Upper lobe of left lung (tissue), 4 donors: ENCODE results near the gene KMT2B.

Experiments used
- CTCF ChIP-seq, 6 experiments: fragments of 450-650 bp in 4 of 6; fragments of 200-600 bp in 2 of 6; sonication (generic) in 2 of 6; IDR thresholded peaks; one replicate each; pipeline ENCODE4 v1.5.1; 2016 to 2019; ENCODE audit warnings: antibody characterized with exemption in 6 of 6
- EP300 ChIP-seq, 4 donors: sonication (generic); formaldehyde crosslinking; IDR thresholded peaks; one replicate each; pipeline ENCODE4 v1.5.1; 2017; ENCODE audit warnings: antibody characterized with exemption in 4 of 4, control low read depth in 2 of 4
- POLR2A ChIP-seq, 4 donors: fragments of 450-650 bp; IDR thresholded peaks; one replicate each; pipeline ENCODE4 v1.5.1; 2016 to 2017; ENCODE audit warnings: antibody characterized with exemption in 4 of 4, mild to moderate bottlenecking in 2 of 4
- POLR2AphosphoS5 ChIP-seq, 2 donors: sonication (generic); formaldehyde crosslinking; IDR thresholded peaks; one replicate each; pipeline ENCODE4 v1.5.1; 2017; ENCODE audit warnings: antibody characterized with exemption in 2 of 2

GRCh38 chr19:35675589-35676140 lies 42.1 kb upstream of the KMT2B start:
- TF ChIP-seq CTCF (IDR thresholded peaks at IDR 0.05) (no peak), POLR2A (IDR thresholded peaks at IDR 0.05) (no peak), EP300 (IDR thresholded peaks at IDR 0.05) (no peak), POLR2AphosphoS5 (IDR thresholded peaks at IDR 0.05) (no peak)
